Subcutaneous adipose tissue (tissue), 4 donors: ENCODE results near the gene GRWD1. TPM values are rescaled to one million over a fixed set of nuclear protein-coding genes. Genes with fewer than 3 reads are reported as not detected.

Source experiments
- total RNA-seq, 4 donors: library from RNA; depleted of rRNA; stranded (reverse); fragments of >200 nt; gene quantifications; one replicate each; pipeline ENCODE4 v1.1.0, GENCODE V29; 2016
- TF ChIP-seq, protein P1 (sequence below): fragments of 450-650 bp; IDR thresholded peaks from one replicate; pipeline ENCODE4 v1.5.1; 2016; ENCODE audit warnings: low read depth, mild to moderate bottlenecking, control low read depth, antibody characterized with exemption, moderate library complexity

GRWD1 gene
- total RNA-seq, 4 donors from 2014 or later, result 14.4 to 29.0 (median 24.9) TPM

DNA sequence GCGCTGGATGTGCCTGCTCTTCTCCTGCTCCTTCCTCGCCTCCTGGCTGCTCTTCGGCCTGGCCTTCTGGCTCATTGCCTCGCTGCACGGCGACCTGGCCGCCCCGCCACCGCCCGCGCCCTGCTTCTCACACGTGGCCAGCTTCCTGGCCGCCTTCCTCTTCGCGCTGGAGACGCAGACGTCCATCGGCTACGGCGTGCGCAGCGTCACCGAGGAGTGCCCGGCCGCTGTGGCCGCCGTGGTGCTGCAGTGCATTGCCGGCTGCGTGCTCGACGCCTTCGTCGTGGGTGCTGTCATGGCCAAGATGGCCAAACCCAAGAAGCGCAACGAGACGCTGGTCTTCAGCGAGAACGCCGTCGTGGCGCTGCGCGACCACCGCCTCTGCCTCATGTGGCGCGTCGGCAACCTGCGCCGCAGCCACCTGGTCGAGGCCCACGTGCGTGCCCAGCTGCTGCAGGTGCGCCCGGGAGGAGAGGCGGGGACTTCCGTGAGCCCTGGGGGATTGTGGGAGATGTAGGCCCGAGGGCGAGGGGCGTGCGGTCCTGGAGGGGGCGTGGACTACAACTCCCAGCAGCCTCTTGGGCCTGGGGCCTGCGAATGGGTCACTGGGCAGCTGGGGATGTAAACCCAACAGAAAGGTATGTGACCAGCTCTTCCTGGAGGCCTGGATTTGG lies 16.3 kb downstream of the GRWD1 start:
- TF ChIP-seq, protein P1, sequence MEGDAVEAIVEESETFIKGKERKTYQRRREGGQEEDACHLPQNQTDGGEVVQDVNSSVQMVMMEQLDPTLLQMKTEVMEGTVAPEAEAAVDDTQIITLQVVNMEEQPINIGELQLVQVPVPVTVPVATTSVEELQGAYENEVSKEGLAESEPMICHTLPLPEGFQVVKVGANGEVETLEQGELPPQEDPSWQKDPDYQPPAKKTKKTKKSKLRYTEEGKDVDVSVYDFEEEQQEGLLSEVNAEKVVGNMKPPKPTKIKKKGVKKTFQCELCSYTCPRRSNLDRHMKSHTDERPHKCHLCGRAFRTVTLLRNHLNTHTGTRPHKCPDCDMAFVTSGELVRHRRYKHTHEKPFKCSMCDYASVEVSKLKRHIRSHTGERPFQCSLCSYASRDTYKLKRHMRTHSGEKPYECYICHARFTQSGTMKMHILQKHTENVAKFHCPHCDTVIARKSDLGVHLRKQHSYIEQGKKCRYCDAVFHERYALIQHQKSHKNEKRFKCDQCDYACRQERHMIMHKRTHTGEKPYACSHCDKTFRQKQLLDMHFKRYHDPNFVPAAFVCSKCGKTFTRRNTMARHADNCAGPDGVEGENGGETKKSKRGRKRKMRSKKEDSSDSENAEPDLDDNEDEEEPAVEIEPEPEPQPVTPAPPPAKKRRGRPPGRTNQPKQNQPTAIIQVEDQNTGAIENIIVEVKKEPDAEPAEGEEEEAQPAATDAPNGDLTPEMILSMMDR, result no peak

DNA sequence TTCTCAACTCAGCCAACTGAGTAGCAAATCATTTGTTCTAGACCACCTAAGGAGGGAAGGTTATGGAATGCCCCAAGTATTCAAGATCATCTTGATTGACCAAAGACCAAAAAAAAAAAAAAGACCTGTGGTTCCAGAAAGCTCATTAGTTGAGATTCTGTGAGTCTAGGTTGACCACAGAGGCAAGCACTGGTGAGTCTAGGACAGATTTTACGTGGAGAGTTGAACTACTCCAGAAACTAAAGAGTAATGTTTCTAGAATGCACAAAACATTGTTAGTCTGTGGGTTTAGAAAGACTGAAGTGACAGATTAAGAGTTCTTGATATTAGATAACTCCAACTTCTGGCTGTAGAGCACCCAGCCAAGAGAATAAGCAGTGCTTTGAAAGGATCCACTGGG lies 19.4 kb downstream of the GRWD1 start:
- TF ChIP-seq, protein P1, result no peak

DNA sequence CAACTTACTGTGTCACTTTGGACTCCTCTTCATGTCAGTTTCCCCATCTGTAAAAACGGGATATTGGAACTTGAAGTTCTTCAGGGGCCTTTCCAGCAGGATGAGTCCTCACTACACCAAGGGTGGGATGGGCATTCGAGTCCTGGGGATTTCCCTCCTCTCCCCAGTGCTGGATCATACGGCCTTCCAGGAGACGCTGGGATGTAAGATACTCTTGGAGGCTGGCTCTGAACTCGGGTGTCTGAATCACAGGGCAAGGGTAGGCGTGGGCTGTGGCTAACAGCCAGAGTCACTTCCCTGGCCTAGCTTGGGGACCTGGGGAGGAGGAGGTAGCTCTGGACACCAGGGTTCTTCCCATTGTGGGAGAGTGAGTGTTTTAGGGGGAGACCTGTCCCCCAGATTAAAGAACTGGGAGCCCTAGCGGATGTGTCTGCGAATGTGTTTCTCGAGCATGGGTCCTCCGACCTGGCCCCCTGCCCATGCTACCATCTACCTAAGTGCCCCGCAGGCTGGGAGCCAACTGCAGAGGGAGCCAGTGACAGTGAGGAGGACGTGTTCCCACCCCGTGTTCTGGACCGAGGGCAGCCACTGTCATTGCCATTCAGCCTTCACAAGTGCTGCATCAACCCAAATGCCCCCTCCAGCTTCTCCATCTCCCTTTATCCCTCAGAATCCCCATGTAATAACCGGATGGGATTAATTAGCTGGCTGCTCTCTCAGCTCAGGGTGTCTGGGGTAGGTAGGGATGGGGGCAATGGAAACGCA lies 21.0 kb downstream of the GRWD1 start:
- TF ChIP-seq, protein P1, result no peak

- TF ChIP-seq, protein P1, result no peak
Observed at GRCh38 chr19:48468772-48469288, 23.0 kb downstream of the GRWD1 start.

DNA sequence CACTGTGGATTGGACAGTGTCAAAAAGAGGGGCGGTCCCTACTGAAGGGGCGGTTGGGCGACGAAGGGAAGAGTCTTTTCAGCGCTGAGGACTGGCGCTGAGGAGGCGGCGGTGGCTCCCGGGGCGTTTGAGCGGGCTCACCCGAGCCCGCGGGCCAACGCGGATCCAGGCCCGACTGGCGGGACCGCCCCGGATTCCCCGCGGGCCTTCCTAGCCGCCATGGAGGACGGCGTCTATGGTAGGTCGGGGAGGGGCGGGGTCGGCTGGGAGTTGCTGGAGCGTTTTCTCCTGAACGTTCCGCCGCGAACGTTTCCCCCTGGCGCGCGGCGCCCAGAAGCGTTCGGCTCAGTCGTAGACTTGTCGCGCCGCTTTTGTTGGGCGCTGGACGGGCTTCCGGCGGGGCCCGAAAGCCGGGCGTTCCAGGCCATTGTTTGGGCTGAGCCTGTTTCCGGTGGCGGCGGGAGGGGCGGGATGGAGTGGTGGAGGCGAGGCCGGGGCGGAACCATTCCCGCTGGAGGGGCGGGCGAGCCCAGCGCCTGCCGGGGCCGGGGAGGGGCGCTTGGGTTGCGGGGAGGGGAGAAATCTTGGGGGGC lies 23.6 kb downstream of the GRWD1 start, which contains the start of gene CYTH2:
Gene CYTH2, plus strand, starts transcription at position 81 of the 593 bp plus-strand sequence. Its CDS starts 139 bp downstream, at position 220.
- TF ChIP-seq, protein P1, result no peak

DNA sequence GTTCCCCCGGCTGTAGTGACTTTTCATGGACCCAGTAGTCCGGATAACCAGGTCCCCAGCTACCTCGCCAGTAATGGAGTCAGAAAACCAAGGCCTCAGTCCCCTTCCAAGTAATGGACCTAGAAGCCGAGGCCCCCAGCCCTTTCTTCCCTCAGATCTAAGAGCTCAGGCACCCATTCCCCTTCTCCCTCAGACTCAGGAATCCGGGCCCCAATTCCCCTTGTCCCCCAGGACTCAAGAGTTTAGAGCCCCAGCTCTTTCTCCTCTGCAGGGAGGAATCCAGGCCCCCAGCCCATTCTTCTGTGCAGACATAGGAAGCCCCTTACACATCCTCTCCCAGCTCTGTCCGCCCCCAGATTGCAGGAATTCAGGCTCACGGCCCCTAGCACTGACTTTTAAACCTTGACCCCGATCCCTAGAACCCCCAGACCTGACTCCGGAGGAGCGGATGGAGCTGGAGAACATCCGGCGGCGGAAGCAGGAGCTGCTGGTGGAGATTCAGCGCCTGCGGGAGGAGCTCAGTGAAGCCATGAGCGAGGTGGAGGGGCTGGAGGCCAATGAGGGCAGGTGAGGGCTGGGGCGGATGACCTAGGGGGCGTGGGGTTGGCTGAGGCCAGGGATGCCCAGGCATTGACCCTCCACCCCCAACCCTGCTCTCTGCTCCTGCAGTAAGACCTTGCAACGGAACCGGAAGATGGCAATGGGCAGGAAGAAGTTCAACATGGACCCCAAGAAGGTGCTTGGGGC lies 24.3 kb downstream of the GRWD1 start:
- TF ChIP-seq, protein P1, result no peak
